ENCODE data around the gene APBB3. TPM values are rescaled to one million over a fixed set of nuclear protein-coding genes. Genes with fewer than 3 reads are reported as not detected.

APBB3 gene
- total RNA-seq, 2 donors from 2014 or later: 33.8 to 38.2 TPM

GRCh38 chr5:140557965-140558364 lies 6.4 kb downstream of the APBB3 start:
- Mint-ChIP-seq H3K4me1 (ENCODE audit: low read depth) (peaks cover 46% of the 10 kb centered on the region), H3K27ac (peak overlapping the region; percentile 94), H3K4me3 (peak overlapping the region; percentile 88 to 91), H3K36me3 (ENCODE audit: insufficient read depth in 2 of 2) (peaks cover 10 to 16% of the 10 kb centered on the region in 2 donors), H3K27me3 (ENCODE audit: low read depth) (no peaks in the 10 kb centered on the region), H3K9me3 (no peaks in the 10 kb centered on the region)
- ATAC-seq (replicated peaks in 1 of 2) (no peak), DNase-seq (no peak)

GRCh38 chr5:140557136-140557805 lies 7.1 kb downstream of the APBB3 start, which contains the start of gene SRA1:
Gene SRA1, minus strand, starts transcription at chr5:140557473. Its CDS starts 21 bp downstream, at chr5:140557452.
- H3K4me3 Mint-ChIP-seq: peak within 1 kb of the TSS; percentile 88 to 91
- DNase-seq (peak; percentile 93 to 96), ATAC-seq (replicated peaks in 1 of 2) (peak; percentile 94)
- H3K9me3 Mint-ChIP-seq: no peaks in the 10 kb centered on the region
- H3K36me3 Mint-ChIP-seq (ENCODE audit: insufficient read depth in 2 of 2): peaks cover 14 to 18% of the 10 kb centered on the region in 2 donors
- H3K27ac Mint-ChIP-seq: peak within 1 kb of the TSS; percentile 95
- H3K27me3 Mint-ChIP-seq (ENCODE audit: low read depth): no peaks in the 10 kb centered on the region
- H3K4me1 Mint-ChIP-seq (ENCODE audit: low read depth): peaks cover 51% of the 10 kb centered on the region

GRCh38 chr5:140556438-140556837 lies 8.0 kb downstream of the APBB3 start:
- Mint-ChIP-seq H3K9me3 (no peaks in the 10 kb centered on the region), H3K4me1 (ENCODE audit: low read depth) (peaks cover 59% of the 10 kb centered on the region), H3K36me3 (ENCODE audit: insufficient read depth in 2 of 2) (peaks cover 14 to 18% of the 10 kb centered on the region in 2 donors), H3K27ac (peak overlapping the region; percentile 95), H3K27me3 (ENCODE audit: low read depth) (no peaks in the 10 kb centered on the region), H3K4me3 (peak overlapping the region; percentile 88 to 91)
- ATAC-seq (replicated peaks in 1 of 2): no peak
- DNase-seq: no peak

GRCh38 chr5:140555747-140556312 lies 8.6 kb downstream of the APBB3 start:
- peak overlapping the region; percentile 88 to 91 for H3K4me3 Mint-ChIP-seq
- H3K36me3 Mint-ChIP-seq (ENCODE audit: insufficient read depth in 2 of 2): peaks cover 18 to 19% of the 10 kb centered on the region in 2 donors
- H3K27ac Mint-ChIP-seq: peak overlapping the region; percentile 95
- H3K4me1 Mint-ChIP-seq (ENCODE audit: low read depth): peaks cover 65% of the 10 kb centered on the region
- H3K9me3 Mint-ChIP-seq: no peaks in the 10 kb centered on the region
- no peaks in the 10 kb centered on the region for H3K27me3 Mint-ChIP-seq (ENCODE audit: low read depth)
- DNase-seq (no peak), ATAC-seq (replicated peaks in 1 of 2) (no peak)

- Mint-ChIP-seq H3K4me1 (ENCODE audit: low read depth) (peaks cover 78% of the 10 kb centered on the region), H3K4me3 (peak overlapping the region; percentile 88 to 91), H3K27me3 (ENCODE audit: low read depth) (no peaks in the 10 kb centered on the region), H3K27ac (peak overlapping the region; percentile 95), H3K36me3 (ENCODE audit: insufficient read depth in 2 of 2) (peaks cover 21 to 27% of the 10 kb centered on the region in 2 donors), H3K9me3 (no peaks in the 10 kb centered on the region)
- ATAC-seq (replicated peaks in 1 of 2): peak in 1 of 2 donors; percentile 17
- no peak for DNase-seq
Measured at GRCh38 chr5:140554454-140554853, 9.9 kb downstream of the APBB3 start.

- peak overlapping the region; percentile 95 for H3K27ac Mint-ChIP-seq
- peak; percentile 39 to 43 for ATAC-seq (replicated peaks in 1 of 2)
- DNase-seq: no peak
- no peaks in the 10 kb centered on the region for H3K9me3 Mint-ChIP-seq
- H3K4me3 Mint-ChIP-seq: peak overlapping the region; percentile 88 to 91
- H3K4me1 Mint-ChIP-seq (ENCODE audit: low read depth): peaks cover 85% of the 10 kb centered on the region
- H3K27me3 Mint-ChIP-seq (ENCODE audit: low read depth): no peaks in the 10 kb centered on the region
- H3K36me3 Mint-ChIP-seq (ENCODE audit: insufficient read depth in 2 of 2): peaks cover 22 to 29% of the 10 kb centered on the region in 2 donors
Measured at GRCh38 chr5:140553657-140554056, 10.7 kb downstream of the APBB3 start.

GRCh38 chr5:140551872-140552271 lies 12.5 kb downstream of the APBB3 start:
- Mint-ChIP-seq H3K36me3 (ENCODE audit: insufficient read depth in 2 of 2) (peaks cover 22 to 29% of the 10 kb centered on the region in 2 donors), H3K27ac (peak overlapping the region; percentile 89), H3K9me3 (no peaks in the 10 kb centered on the region), H3K27me3 (ENCODE audit: low read depth) (no peaks in the 10 kb centered on the region), H3K4me1 (ENCODE audit: low read depth) (peaks cover 90% of the 10 kb centered on the region), H3K4me3 (peak overlapping the region in 1 of 2 donors; percentile 9)
- no peak for ATAC-seq (replicated peaks in 1 of 2)
- DNase-seq: no peak

- DNase-seq (no peak), ATAC-seq (replicated peaks in 1 of 2) (no peak)
- Mint-ChIP-seq H3K27me3 (ENCODE audit: low read depth) (no peaks in the 10 kb centered on the region), H3K4me1 (ENCODE audit: low read depth) (peaks cover 82% of the 10 kb centered on the region), H3K4me3 (peak overlapping the region in 1 of 2 donors; percentile 0), H3K27ac (peak overlapping the region; percentile 27), H3K9me3 (no peaks in the 10 kb centered on the region), H3K36me3 (ENCODE audit: insufficient read depth in 2 of 2) (peaks cover 17 to 29% of the 10 kb centered on the region in 2 donors)
Measured at GRCh38 chr5:140550147-140551079, 14.0 kb downstream of the APBB3 start.

- no peaks in the 10 kb centered on the region for H3K27me3 Mint-ChIP-seq (ENCODE audit: low read depth)
- H3K4me3 Mint-ChIP-seq: peak overlapping the region; percentile 88 to 94
- H3K27ac Mint-ChIP-seq: peak overlapping the region; percentile 53
- DNase-seq (no peak), ATAC-seq (replicated peaks in 1 of 2) (no peak)
- no peaks in the 10 kb centered on the region for H3K9me3 Mint-ChIP-seq
- peaks cover 18 to 31% of the 10 kb centered on the region in 2 donors for H3K36me3 Mint-ChIP-seq (ENCODE audit: insufficient read depth in 2 of 2)
- peaks cover 73% of the 10 kb centered on the region for H3K4me1 Mint-ChIP-seq (ENCODE audit: low read depth)
Measured at GRCh38 chr5:140549237-140550144, 14.9 kb downstream of the APBB3 start.

GRCh38 chr5:140548791-140549190 lies 15.6 kb downstream of the APBB3 start:
- Mint-ChIP-seq H3K36me3 (ENCODE audit: insufficient read depth in 2 of 2) (peaks cover 17 to 32% of the 10 kb centered on the region in 2 donors), H3K27me3 (ENCODE audit: low read depth) (no peaks in the 10 kb centered on the region)

GRCh38 chr5:140548300-140548688 lies 16.1 kb downstream of the APBB3 start:
- Mint-ChIP-seq H3K4me1 (ENCODE audit: low read depth) (peaks cover 61% of the 10 kb centered on the region), H3K27ac (peak overlapping the region; percentile 96), H3K9me3 (no peaks in the 10 kb centered on the region), H3K27me3 (ENCODE audit: low read depth) (no peaks in the 10 kb centered on the region), H3K4me3 (peak overlapping the region; percentile 88 to 94), H3K36me3 (ENCODE audit: insufficient read depth in 2 of 2) (peaks cover 12 to 28% of the 10 kb centered on the region in 2 donors)
- ATAC-seq (replicated peaks in 1 of 2): peak; percentile 0 to 2
- DNase-seq: no peak

More at GRCh38 chr5:140548791-140549190, 15.6 kb downstream of the APBB3 start:
- Mint-ChIP-seq H3K4me1 (ENCODE audit: low read depth) (peaks cover 66% of the 10 kb centered on the region), H3K4me3 (peak overlapping the region; percentile 88 to 94), H3K9me3 (no peaks in the 10 kb centered on the region), H3K27ac (peak overlapping the region; percentile 96)
- ATAC-seq (replicated peaks in 1 of 2) (no peak), DNase-seq (no peak)

Data from activated T-cell treated with anti-CD3 and anti-CD28 coated beads, Interleukin-2, amount 50 U/mL, for 72 hours (primary cell).